ENCODE measurements around the gene IKZF1.
"Not testable (repeated sequence)": the region's sequence is repeated elsewhere in the genome, so short reads cannot be mapped to it uniquely, and the experiment has no call there.

The IKZF1 gene

DNA sequence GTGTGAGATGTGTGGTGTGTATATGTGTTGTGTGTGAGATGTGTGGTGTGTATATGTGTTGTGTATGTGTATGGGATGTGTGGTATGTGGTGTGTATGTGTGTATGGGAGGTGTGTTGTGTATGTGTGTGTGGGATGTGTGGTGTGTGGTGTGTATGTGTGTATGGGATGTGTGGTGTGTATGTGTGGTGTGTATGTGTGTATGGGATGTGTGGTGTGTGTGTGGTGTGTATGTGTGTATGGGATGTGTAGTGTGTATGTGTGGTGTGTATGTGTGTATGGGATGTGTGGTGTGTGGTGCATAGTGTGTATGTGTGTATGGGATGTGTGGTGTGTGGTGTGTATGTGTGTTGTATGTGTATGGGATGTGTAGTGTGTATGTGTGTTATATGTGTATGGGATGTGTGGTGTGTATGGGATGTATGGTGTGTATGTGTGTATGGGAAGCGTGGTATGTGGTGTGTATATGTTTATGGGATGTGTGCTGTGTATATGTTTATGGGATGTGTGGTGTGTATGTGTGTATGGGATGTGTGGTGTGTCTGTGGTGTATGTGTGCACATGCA, 30.8 kb downstream of the IKZF1 start:
- DNase-seq: no peak

DNA sequence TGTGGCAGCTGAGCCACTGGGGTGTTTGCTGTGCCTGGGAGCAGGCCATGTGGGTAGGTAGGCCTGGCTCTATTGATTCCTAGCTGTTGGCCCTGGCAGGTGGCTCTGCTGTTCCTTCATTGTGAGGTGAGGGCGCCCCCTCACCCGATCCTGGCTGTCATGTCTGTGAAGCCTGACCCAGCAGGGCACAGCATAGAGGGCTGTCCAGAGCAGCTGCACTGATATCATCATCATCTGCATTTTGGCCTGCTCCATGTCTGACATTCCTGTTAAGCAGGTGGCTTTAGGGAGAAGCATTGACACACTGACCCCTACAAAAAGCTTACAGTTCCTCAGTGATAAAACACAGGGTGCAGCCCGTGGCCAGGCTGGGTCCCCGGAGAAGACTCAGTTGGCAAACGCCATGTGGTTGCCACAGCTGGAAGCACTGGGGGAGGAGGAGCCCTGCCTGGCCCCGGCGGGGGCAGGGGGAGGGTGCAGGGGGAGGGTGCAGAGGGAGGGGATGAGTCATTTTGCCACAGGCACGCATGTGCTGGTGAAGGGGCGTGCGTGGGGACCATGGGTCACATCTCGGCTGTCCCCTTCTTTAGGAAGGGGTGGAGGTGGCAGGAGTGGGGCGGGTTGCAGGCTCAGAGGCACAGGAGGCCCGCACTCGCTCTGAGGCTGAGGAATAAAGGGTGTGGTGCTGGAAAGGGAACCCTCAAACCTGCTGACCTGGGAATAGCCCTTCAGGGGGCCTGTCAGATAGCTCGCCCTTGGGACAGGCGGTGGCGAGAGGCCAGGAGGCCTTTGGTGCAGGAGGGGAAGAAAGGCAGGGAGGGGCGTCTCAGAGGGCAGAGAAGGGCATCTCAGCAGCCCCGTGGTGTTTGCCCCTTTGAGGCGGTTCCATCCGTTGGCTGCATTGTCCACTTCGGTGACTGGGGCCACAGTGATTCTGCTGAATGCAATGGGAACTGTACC, 31.6 kb downstream of the IKZF1 start:
- DNase-seq: peak; percentile 89

DNA sequence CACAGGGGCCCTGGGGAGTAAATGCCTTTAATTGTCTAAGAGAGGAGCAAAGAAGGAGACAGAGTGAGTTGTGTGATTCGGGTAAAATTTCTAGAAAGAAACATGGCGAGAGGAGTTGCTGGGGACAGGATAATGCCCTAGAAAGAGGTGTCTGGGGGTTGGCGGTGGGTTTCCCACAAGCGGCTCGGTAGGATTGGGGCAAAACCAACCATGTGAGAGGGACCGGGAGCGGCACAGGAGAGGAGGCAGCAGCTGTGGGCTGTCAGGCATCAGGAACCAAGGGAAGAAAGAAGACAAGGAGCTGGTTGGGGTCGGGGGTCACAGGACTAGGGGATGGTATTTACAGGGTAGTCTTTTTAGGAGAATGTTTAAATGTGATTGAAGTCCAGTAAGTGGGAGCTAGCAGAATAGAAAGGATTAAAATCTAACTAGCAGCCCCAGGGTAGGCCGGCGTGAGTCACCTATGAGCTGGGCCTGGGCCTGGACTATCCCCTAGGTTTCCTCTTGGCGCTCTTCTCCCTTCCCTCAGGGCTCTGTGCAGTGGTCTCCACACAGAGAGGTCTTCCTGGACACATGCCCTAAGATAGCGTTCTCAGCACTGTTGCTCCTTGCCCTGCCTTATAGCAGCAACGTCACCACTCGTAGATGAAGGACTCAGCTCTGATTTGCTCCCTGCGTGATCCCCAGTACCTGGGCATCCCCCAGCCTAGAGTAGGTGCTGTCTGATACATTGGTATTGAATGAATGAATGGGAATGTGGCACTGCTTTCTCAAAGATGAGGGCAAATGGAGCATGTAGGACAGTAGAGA, 32.6 kb downstream of the IKZF1 start:
- peak; percentile 63 for DNase-seq

- DNase-seq: not testable (repeated sequence)
These were observed 35.0 kb downstream of the IKZF1 start for GRCh38 chr7:50339472-50339871.

GRCh38 chr7:50339990-50340500, 35.5 kb downstream of the IKZF1 start:
- peak; percentile 81 for DNase-seq

DNA sequence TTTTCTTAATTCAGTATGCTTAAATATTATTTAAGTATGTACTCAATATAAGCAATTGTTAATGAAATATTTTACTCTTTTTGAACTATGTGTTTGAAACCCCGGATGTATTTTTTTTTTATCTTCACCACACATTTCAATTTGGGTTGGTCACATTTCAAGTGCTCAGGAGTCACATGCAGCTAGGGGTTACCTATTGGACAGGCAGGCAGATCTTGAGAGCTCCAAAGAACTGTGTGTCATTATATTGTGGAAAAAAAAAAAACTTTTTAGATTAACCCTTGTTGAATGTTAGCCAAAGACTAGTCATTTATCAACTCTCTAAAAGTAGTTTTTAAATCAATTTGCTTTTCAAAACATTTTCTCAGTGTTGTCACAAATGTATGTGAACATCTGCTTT, 37.2 kb downstream of the IKZF1 start:
- no peak for DNase-seq

GRCh38 chr7:50342616-50343114, 38.1 kb downstream of the IKZF1 start:
- peak; percentile 75 for DNase-seq

- no peak for DNase-seq
These were observed 42.3 kb downstream of the IKZF1 start for GRCh38 chr7:50346545-50347497.

GRCh38 chr7:50347693-50348092, 43.2 kb downstream of the IKZF1 start:
- DNase-seq: no peak

DNA sequence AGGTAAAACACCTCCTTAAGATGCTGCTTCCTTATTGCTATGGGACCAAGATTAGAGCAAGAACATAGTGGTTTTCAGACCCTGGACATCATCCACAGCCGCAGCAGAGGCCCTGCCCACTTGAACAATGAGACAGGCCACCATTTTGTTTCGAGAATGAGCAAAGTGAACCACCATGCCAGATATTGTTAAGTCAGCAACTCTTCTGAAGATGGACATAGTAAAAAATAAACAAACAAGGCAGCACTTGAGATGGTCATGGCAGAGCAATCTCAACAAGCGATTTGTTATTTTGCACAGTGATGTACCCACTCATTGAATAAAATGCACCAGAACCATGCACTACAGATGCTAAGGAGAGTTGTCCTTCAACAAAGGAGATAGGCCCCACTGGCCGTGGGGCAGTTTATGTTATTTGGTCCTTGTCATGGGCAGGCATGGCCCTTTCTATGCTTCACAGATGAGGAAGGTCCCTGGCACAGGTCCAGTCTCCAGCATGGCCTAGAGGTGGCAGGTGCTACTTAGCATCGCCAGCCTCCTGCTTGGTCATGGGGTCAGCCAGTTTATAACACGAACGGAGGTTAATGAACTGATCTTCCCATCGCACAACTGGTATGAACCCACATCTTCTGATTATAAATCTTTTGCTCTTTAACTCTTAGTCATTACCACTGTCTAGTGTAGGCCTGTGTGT, 44.1 kb downstream of the IKZF1 start:
- peak; percentile 46 for DNase-seq

DNA sequence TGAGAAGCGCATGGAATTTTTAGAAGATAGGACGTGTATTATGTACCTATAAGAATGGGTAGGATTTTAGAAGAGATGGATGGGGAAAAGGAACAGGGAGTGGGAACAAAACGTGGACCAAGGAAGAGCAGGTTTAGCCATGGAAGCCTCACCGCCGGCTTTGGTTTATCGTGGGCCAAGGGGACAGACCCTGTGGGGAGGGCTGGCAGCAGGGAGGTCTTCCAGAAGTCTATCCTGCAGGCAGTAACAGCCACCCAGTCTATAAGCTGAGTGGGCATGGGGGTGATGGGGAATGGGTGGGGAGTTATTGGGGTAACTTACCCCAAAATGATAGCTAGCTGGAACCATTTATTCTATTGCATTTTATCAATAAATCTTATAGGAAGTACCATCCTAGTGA, 44.9 kb downstream of the IKZF1 start:
- peak; percentile 45 for DNase-seq

- DNase-seq: peak; percentile 85
These were observed 45.7 kb downstream of the IKZF1 start for GRCh38 chr7:50349963-50350944.

DNA sequence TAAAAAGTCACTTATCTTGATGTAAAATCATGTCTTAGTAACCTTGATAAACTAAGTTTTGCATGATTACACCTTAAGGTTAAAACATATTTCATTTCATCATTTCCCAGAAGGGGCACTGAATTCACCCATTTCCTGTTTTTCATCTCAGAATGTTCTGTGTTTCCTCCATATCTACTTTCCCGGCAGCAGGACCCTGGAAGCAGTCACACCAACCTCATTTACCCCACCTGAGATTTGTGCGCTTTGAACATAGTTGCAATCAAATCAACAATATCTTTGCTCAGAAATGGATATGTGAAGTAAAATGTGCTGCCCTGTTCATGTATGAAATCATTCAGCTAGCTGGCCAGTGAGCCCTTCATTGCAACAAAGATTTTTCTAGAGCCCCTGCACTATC, 46.8 kb downstream of the IKZF1 start:
- DNase-seq: peak; percentile 49

GRCh38 chr7:50352282-50352681, 47.8 kb downstream of the IKZF1 start:
- DNase-seq: peak; percentile 34

- no peak for DNase-seq
These were observed 48.2 kb downstream of the IKZF1 start for GRCh38 chr7:50352751-50353150.

GRCh38 chr7:50353201-50353600, 48.7 kb downstream of the IKZF1 start:
- DNase-seq: peak; percentile 49

DNA sequence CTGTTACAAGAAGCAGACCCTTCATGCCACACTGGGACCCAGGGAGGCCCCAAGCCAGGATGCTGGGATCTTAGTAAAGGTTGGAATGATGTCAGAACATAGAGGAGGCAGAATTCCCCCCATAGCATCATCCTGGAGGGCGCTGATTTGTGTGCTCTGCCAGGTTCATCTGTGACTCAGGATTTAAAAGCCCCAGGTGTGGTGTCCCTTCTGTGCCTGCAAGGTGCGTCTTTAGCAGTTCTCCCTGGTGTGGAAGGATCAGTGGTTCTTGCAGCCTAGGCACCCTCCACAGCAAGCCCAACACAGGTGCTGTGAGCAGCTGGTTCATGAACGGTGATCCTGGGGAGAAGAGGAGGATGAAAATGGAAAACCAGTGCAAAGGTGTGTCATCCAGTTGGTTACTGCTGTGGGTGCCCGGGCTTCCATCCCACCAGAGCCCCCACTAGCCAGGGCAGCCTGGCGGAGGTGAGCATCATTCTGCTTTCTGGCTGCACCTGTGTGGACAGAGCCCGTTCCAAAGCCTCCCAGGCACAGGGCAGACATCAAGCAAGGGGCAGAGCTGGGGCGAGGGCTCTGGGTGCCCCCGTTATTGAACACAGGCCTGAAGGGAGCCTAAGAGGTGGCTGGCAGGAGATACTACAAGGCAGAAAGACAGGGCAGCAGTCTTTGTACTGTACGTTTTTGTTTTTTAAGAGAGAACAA, 49.5 kb downstream of the IKZF1 start:
- peak; percentile 27 for DNase-seq

- DNase-seq: peak; percentile 27
These were observed 51.3 kb downstream of the IKZF1 start for GRCh38 chr7:50355817-50356178.

DNA sequence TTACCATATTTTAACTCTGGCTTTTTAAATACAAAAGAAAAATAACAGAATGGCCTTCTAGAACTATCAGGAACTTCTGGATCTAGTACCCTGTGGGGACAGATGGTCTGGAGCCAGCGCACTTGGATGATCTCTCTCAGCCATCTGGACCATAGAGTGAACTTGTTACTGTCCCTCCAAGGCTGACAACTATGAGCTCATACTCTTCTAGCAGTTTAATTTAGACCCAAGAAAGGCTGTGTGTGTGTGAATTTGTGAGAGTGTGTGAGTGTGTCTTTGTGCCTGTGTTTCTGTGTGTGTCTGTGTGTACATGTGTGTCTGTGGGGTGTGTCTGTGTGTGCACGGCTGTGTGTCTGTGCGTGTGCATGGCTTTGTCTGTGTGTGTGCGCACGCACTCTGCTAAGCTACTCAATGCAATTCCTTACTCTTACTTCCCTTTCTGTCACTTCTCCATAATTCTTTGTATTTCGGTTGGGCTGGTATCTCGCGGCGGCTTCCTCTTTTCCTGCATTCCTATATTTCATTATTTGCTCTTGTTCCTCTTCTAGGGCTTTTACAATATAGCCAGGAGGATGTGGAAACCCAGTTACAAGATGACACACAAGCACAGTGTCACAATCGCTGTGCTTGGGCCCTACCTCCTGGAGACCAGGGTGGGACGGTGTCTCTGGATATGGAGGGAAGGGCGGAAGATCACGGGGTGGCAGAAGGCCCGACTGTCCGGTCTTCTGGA, 51.9 kb downstream of the IKZF1 start:
- DNase-seq: peak; percentile 31

Measured in stimulated activated CD8-positive, alpha-beta memory T cell treated with anti-CD3 and anti-CD28 coated beads, Interleukin-4, amount 100 ng/mL, for 48 hours (primary cell).